HL-60 (cell line): Measurements from ENCODE around the gene NAA80.

ENCODE experiments used
- DNase-seq, 2 experiments: peaks; one replicate each; pipeline ENCODE4 v3.0.0-alpha.2; 2010 to 2020; ENCODE audit warnings: low read depth in 1 of 2, low spot score in 1 of 2
- H3K27ac ChIP-seq: fragments of 250-450 bp; sonication (Bioruptor Pico); replicated peaks from 2 replicates; pipeline ENCODE4 v1.5.1; 2020; ENCODE audit warnings: mild to moderate bottlenecking, moderate library complexity
- H3K27me3 ChIP-seq: fragments of 250-450 bp; sonication (Bioruptor Pico); 2 replicates; pipeline ENCODE4 v1.5.1; 2021; ENCODE audit warnings: mild to moderate bottlenecking, moderate library complexity; ENCODE audit not compliant: insufficient read depth, poor library complexity, severe bottlenecking
- H3K4me3 ChIP-seq: replicated peaks from 2 replicates; pipeline ENCODE4 v1.5.1; 2011; ENCODE audit warnings: mild to moderate bottlenecking, control low read depth, low read length; ENCODE audit not compliant: insufficient read depth
- GABPA ChIP-seq: IDR thresholded peaks from 2 replicates; pipeline ENCODE4 v1.6.1; 2012; ENCODE audit warnings: low read depth
- POLR2AphosphoS5 ChIP-seq: IDR thresholded peaks from 2 replicates; pipeline ENCODE4 v1.6.1; 2012; ENCODE audit warnings: low read depth
- SPI1 ChIP-seq: IDR thresholded peaks from 2 replicates; pipeline ENCODE4 v1.6.1; 2012; ENCODE audit warnings: low read depth, mild to moderate bottlenecking, borderline replicate concordance
- TF ChIP-seq, protein P1 (sequence below): IDR thresholded peaks from one replicate; pipeline ENCODE4 v1.5.1; 2011; ENCODE audit warnings: low read length, control low read depth, inconsistent platforms; ENCODE audit not compliant: insufficient read depth
- TF ChIP-seq, protein P2 (sequence below): IDR thresholded peaks from 2 replicates; pipeline ENCODE4 v1.6.1; 2012; ENCODE audit warnings: low read depth; ENCODE audit not compliant: insufficient replicate concordance

Gene NAA80

DNA sequence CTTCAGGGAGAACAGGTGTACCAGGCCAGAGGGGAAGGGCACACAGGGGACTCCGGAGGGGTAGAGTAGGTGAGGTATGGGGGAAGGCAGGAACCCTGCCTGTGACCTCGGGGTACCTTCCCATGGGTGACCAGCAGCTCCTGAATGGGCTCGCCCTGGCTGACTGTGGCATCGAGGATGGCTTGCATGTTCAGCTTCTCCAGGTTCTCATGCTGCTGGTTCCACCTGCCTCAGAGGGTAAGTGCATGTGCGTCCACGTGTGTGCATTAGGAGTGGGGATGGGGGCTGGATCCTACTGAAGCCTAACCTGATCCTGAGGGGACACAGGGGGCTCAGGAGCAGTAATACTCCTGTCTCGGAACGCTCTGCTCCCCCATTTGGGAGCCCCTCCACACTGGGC lies 45.8 kb upstream of the NAA80 start:
- Histone ChIP-seq H3K27ac (no peak overlapping the region), H3K27me3 (no peaks in the 10 kb centered on the region), H3K4me3 (peak overlapping the region; percentile 39)
- DNase-seq, result no peak
- TF ChIP-seq SPI1, result no peak
- TF ChIP-seq, protein P1, sequence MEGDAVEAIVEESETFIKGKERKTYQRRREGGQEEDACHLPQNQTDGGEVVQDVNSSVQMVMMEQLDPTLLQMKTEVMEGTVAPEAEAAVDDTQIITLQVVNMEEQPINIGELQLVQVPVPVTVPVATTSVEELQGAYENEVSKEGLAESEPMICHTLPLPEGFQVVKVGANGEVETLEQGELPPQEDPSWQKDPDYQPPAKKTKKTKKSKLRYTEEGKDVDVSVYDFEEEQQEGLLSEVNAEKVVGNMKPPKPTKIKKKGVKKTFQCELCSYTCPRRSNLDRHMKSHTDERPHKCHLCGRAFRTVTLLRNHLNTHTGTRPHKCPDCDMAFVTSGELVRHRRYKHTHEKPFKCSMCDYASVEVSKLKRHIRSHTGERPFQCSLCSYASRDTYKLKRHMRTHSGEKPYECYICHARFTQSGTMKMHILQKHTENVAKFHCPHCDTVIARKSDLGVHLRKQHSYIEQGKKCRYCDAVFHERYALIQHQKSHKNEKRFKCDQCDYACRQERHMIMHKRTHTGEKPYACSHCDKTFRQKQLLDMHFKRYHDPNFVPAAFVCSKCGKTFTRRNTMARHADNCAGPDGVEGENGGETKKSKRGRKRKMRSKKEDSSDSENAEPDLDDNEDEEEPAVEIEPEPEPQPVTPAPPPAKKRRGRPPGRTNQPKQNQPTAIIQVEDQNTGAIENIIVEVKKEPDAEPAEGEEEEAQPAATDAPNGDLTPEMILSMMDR, result no peak
- TF ChIP-seq, protein P2, sequence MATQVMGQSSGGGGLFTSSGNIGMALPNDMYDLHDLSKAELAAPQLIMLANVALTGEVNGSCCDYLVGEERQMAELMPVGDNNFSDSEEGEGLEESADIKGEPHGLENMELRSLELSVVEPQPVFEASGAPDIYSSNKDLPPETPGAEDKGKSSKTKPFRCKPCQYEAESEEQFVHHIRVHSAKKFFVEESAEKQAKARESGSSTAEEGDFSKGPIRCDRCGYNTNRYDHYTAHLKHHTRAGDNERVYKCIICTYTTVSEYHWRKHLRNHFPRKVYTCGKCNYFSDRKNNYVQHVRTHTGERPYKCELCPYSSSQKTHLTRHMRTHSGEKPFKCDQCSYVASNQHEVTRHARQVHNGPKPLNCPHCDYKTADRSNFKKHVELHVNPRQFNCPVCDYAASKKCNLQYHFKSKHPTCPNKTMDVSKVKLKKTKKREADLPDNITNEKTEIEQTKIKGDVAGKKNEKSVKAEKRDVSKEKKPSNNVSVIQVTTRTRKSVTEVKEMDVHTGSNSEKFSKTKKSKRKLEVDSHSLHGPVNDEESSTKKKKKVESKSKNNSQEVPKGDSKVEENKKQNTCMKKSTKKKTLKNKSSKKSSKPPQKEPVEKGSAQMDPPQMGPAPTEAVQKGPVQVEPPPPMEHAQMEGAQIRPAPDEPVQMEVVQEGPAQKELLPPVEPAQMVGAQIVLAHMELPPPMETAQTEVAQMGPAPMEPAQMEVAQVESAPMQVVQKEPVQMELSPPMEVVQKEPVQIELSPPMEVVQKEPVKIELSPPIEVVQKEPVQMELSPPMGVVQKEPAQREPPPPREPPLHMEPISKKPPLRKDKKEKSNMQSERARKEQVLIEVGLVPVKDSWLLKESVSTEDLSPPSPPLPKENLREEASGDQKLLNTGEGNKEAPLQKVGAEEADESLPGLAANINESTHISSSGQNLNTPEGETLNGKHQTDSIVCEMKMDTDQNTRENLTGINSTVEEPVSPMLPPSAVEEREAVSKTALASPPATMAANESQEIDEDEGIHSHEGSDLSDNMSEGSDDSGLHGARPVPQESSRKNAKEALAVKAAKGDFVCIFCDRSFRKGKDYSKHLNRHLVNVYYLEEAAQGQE, result no peak
- no peak for TF ChIP-seq GABPA
- TF ChIP-seq POLR2AphosphoS5, result no peak

DNA sequence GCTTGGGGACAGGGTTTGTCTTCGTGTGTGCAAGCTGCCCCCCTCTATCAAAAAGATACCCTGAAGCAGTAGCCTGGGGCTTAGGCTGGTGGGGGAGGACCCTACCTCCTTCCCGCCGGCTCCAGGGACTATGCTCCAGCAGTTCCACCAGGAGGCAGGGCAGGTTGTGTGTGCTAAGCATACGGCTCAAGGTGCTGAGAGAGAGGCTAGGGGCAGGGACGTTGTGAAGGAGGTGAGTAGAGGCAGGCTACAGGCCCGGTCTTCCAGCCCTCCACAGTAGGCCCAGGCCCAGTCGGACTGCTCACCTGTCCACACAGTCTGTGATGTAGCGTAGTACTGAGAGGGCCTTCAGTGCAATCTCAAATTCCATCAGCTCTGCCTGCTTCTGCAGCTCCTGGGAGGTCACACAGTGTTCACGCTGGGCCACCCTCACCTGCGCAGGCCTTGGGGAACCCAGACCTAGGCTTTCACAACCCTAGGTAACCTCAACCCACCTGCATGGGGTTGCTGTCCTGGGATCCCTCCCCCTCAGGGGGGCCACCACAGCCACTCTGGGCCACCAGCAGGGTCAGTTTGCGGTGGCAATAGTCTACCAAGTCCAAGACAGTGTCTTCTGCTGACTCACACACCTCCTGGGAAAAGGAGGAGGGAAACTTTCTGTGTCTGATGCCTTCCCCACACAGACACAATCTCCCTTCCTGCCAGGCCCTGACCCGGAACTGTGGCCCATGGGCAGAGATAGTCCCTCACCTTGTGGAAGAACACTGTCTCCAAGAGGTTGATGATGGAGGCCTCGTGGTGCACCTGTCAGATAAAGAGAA lies 43.8 kb upstream of the NAA80 start:
- no peaks in the 10 kb centered on the region for H3K27me3 ChIP-seq
- TF ChIP-seq, protein P2, result no peak
- TF ChIP-seq SPI1 (no peak), GABPA (no peak), POLR2AphosphoS5 (no peak)
- TF ChIP-seq, protein P1, result no peak
- H3K27ac ChIP-seq, result no peak overlapping the region
- no peak overlapping the region for H3K4me3 ChIP-seq
- no peak for DNase-seq

DNA sequence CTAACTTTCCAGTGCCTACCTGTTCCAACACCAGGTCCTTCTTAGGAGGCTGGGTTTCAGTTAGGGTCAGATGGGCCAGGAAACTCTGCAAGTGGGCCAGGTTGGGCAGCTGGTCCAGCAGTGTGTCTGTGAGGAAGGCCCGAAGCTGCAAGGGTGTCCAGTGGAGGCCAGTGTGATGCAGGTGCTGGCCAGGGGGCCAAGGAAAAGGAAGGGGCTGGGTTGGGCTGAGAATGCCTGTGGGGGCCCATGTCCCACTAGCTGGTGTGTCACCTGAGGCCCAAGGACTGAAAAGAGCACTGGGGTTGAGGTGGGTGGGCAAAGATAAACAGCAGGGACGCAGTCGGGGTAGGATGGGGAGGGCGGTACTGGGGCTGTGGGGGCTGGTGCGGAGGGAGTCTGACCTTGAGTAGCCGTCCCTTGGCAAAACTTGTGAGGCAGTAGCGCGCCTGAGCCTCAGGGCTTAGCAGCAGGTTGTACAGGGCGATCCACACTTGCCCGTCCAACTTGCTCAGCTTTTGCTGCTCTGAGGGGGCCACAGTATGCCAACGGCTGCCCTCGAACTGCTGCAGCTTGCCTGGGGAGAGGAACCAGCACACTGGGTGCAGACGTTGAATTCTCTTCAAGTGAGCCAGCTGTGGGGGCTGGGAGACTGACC lies 42.9 kb upstream of the NAA80 start:
- no peak for DNase-seq
- Histone ChIP-seq H3K4me3 (no peak overlapping the region), H3K27ac (peak overlapping the region; percentile 99), H3K27me3 (no peaks in the 10 kb centered on the region)
- TF ChIP-seq, protein P2, result no peak
- TF ChIP-seq SPI1 (no peak), GABPA (no peak), POLR2AphosphoS5 (no peak)
- TF ChIP-seq, protein P1, result no peak
